ENCODE data around the gene CLDN10. TPM values are rescaled to one million over a fixed set of nuclear protein-coding genes. Genes with fewer than 3 reads are reported as not detected.
A peak's percentile ranks its signal among the peaks of the same experiment; 100 is the strongest.
"Not testable (repeated sequence)": the region's sequence is repeated elsewhere in the genome, so short reads cannot be mapped to it uniquely, and the experiment has no call there.

CLDN10 gene
- total RNA-seq, 1 donor from 2014 or later = 17.4 TPM

GRCh38 chr13:95541911-95542474, 10.5 kb upstream of the CLDN10 start:
- DNase-seq = no peak

DNA sequence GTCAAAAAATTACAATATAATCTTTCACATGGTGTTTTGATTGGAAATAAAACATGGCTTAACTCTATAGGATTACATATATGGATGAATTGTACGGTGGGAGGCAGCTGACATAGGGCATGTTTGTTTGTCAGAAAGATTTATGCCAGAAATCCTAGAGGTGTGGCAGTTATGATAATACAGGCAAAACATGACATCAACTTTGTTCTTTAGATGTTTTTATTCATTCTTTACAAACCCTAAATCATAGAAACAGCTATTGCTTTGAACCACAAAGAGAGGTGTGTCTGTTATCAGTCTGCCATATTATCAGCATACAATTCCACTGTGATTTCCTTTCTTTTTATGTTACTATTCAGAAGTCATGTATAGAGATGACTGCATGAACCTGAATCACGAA, 8.2 kb upstream of the CLDN10 start:
- DNase-seq = no peak

GRCh38 chr13:95546919-95547318, 5.6 kb upstream of the CLDN10 start:
- no peak for DNase-seq

- DNase-seq = no peak
Observed at GRCh38 chr13:95547531-95548167, 4.9 kb upstream of the CLDN10 start.

DNA sequence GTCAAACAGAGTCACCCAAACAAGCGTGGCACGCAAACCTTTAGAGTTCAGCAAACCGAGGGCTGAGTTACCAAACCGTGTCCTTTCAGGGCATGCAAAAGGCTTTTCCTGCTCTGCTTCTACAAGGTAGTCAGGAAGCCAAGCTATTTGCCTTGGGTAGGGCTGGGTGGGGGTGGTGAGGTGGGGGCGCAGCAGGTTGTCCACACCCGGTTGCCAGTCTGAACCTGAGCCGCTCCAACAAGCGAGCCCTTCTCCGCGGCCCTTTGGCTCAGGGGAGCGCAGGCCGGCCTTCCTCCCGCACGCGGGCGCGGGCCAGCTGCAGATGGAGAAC, 347 bp upstream of the CLDN10 start:
- no peak for DNase-seq

- DNase-seq = peak; percentile 32
Observed at GRCh38 chr13:95553581-95554385, 1.3 kb downstream of the CLDN10 start.

DNA sequence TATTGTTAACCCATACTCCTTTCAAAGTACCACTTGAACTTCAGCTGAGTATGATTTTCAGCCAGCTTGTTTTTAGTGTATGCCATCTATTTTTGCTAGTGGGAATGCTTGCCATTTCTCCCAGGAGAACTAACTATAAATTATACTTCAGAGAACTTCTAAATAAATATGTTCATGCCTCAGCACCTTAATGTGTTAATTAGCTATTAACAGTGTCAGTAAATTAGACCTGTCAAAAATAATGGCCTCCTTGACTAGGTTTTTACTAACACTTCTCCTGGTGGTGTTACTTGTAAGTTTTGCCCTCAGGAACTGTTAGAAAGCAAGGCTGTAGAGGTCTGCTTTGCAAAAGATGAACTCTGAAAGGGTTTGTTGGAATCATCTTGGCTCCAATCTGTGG, 4.5 kb downstream of the CLDN10 start:
- no peak for DNase-seq

DNA sequence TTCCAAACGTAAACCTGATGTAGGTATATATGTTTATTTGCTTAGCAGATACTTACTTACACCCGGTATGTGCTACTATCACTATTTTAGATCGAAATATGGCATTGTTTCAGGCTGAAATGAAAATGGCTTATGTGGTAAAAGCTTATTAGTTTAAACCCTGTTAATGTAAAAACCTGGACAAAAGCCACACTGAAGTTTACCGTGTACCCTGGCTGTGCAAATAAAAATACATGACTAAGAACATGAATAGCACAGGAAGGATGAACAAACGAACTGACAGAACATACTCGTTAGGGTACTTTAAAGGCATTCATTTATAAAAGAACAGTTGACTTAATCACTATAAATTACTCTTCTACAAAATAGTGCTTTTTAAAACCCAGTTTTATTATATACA, 6.6 kb downstream of the CLDN10 start:
- DNase-seq = no peak

GRCh38 chr13:95560387-95560786, 7.9 kb downstream of the CLDN10 start:
- DNase-seq = no peak

DNA sequence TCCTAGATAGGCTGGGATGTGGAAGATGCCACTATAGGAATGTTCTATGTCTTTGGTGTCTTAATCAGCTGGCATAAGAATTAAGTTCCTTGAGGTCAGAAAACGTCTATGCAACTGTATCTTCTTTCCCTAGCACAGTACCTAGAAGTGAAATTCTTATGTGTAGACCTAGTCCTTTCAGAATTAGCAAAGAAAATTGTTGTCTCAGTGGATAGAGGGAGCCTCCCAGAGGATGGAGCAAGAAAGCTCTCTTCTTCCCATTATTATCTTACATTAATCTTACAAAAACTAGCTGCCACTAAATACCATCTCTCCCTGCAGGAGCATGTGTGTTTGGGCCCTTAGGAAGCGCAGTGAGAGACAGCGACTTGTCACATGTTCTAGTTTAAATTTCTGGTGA, 11.6 kb downstream of the CLDN10 start:
- DNase-seq = no peak

GRCh38 chr13:95564733-95565291, 12.3 kb downstream of the CLDN10 start:
- no peak for DNase-seq

GRCh38 chr13:95565758-95566157, 13.2 kb downstream of the CLDN10 start:
- not testable (repeated sequence) for DNase-seq

- no peak for DNase-seq
Observed at GRCh38 chr13:95568131-95568530, 15.6 kb downstream of the CLDN10 start.

GRCh38 chr13:95570016-95570415, 17.5 kb downstream of the CLDN10 start:
- DNase-seq = no peak

DNA sequence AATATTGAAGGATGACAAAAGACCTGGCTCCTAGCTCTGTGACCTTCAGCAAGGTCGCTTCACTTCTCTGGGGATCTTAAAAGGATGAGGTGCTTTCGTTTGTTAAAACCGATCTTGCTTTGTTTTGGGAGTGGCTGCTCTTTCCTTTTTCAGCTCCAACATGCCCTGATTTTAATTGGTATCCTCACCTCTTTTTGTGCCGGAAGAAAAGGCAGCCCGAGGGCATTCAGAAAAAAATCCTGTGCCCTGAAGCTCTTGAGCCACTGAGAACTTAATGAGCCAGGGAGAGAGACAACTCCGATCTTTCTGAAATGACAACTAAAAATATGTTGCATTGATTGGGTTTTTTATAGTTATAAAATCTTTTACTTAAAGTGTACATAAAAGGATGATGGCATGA, 19.4 kb downstream of the CLDN10 start:
- no peak for DNase-seq

DNA sequence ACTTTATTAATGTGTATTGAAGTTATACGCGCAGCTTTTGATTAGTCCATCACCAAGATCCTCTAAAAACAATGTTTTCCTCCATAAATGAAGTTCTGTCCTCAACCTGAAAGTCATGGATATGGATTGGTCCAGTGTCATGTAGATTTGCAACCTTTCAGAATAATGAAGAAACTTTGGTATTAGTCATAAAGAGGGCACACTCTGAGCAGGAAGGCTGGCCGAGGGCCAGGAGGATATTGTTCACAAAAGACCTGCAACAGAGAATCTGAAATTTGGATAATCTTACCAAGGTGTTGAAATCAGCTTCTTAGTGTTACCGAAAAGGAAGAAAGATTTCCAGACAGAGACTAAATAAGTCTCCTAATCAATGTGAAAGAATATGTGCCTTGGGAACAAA, 20.7 kb downstream of the CLDN10 start:
- DNase-seq = no peak

- no peak for DNase-seq
Observed at GRCh38 chr13:95579303-95579702, 26.8 kb downstream of the CLDN10 start.

GRCh38 chr13:95585867-95586266, 33.3 kb downstream of the CLDN10 start:
- no peak for DNase-seq

DNA sequence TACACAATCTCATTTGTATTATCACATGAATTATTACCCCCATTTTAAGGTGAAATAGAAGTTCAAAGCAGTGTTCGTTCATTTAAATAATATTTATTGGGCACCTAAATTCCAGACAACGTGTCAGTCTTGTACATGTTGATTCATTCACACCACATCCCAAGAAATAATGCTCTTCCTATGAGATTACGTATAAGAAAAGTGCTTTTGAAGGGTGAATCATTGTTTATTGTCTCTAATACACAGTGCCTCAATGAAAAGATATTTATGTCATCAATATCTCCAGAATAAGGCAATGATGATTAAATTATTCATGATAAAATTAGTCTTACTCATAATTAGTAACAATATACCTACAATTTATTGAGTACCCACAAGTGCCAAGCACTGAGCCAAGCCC, 35.6 kb downstream of the CLDN10 start:
- no peak for DNase-seq

GRCh38 chr13:95588721-95589120, 36.2 kb downstream of the CLDN10 start:
- no peak for DNase-seq

DNA sequence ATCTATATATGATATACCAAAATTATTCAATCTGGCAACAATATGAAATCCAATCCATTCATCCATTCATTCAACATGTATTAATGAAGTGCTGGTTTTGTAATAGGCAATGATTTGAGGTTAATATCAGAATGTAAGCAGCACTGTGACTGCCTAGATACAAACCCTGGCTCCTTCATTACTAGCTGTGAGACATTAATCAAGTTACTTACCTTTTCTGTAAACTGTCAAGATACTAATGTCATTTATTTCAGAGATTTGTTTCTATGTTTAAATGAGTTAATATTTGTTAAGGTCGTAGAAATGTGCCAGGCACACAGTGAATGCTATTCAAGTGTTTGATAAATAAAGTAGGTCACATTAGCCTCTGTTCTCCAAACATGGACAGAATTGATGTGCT, 40.9 kb downstream of the CLDN10 start:
- DNase-seq = no peak

- DNase-seq = no peak
Observed at GRCh38 chr13:95596701-95597100, 44.2 kb downstream of the CLDN10 start.

DNA sequence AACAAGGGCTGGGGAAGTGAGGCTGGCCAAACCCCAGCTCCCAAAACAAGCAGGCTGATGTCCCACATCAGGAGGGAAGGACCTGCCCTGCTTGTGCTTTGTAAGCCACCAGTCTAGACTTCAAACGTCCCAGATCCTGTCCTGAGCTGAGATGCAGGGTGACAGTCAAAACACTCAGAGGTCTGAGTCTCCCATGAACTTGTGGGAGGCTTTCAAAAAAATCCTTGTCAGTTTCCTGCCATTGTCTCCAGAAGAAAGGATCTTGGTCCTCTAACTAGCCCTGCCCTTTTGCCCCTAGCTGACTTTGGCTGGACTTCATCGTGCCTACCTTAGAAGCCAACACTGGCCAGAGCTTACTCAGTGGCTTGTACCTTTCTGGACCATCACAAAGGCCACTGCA, 48.7 kb downstream of the CLDN10 start:
- no peak for DNase-seq

GRCh38 chr13:95601906-95602305, 49.4 kb downstream of the CLDN10 start:
- DNase-seq = peak; percentile 12
